T-cell (primary cell): ENCODE data around the gene BBOF1. TPM values are rescaled to one million over a fixed set of nuclear protein-coding genes. Genes with fewer than 3 reads are reported as not detected.

ENCODE experiments used
- ATAC-seq, 4 experiments: fragments of 200-7000 bp in 3 of 4; fragments of 150-1000 bp in 1 of 4; cut with Tn5 transposase; replicated peaks in 1 of 4; 1 replicate in 3 of 4; 2 replicates in 1 of 4; pipeline ENCODE4 v1.10.0; 2021; ENCODE audit warnings: moderate library complexity in 3 of 4, mild to moderate bottlenecking in 2 of 4, moderate number of reproducible peaks in 1 of 4
- CTCF ChIA-PET, 2 donors: fragments of 300-600 bp; sonication (Branson Sonifier 250); formaldehyde crosslinking; loops; one replicate each; lab custom pipeline; 2022; ENCODE audit warnings: antibody characterized with exemption in 2 of 2; lab: Charles Lee
- POLR2A ChIA-PET, 2 donors: fragments of 300-600 bp; sonication (Branson Sonifier 250); formaldehyde crosslinking; loops; one replicate each; lab custom pipeline; 2022; ENCODE audit warnings: antibody characterized with exemption in 2 of 2; lab: Charles Lee
- DNase-seq, 35 experiments: peaks; one replicate each; pipeline versions ENCODE4 v3.0.0 to v3.0.0-alpha.2; 2013 to 2023
- H3K27ac ChIP-seq: one replicate; pipeline ENCODE4 v1.5.1; 2013; ENCODE audit warnings: low read length
- H3K27me3 ChIP-seq, 2 experiments: replicated peaks in 1 of 2; 1 replicate in 1 of 2; 2 replicates in 1 of 2; pipeline versions ENCODE4 v1.6.1 to v1.7.0; 2013; ENCODE audit warnings: low read length in 1 of 2, mixed read lengths in 1 of 2; ENCODE audit not compliant: control insufficient read depth in 2 of 2, insufficient read depth in 2 of 2; ENCODE audit errors: extremely low read depth in 1 of 2
- H3K36me3 ChIP-seq, 2 donors: 1 replicate in 1 of 2; 2 replicates in 1 of 2; pipeline versions ENCODE4 v1.6.1 to v1.7.0; 2013; ENCODE audit warnings: low read length in 1 of 2; ENCODE audit not compliant: control insufficient read depth in 2 of 2, insufficient read depth in 1 of 2; ENCODE audit errors: extremely low read depth in 1 of 2
- H3K4me1 ChIP-seq, 2 experiments: 1 replicate in 1 of 2; 2 replicates in 1 of 2; pipeline versions ENCODE4 v1.6.1 to v1.7.0; 2013; ENCODE audit warnings: low read length in 2 of 2, mixed read lengths in 1 of 2; ENCODE audit not compliant: insufficient read depth in 2 of 2, control insufficient read depth in 1 of 2; ENCODE audit errors: extremely low read depth in 1 of 2
- H3K4me3 ChIP-seq, 2 donors: 1 replicate in 1 of 2; 2 replicates in 1 of 2; pipeline versions ENCODE4 v1.5.1 to v1.7.0; 2013; ENCODE audit warnings: mild to moderate bottlenecking in 2 of 2, low read length in 1 of 2, moderate library complexity in 1 of 2; ENCODE audit not compliant: control insufficient read depth in 1 of 2; ENCODE audit errors: extremely low read depth in 1 of 2
- H3K9me3 ChIP-seq: 2 replicates; pipeline ENCODE4 v1.7.0; 2013
- H3K27ac Mint-ChIP-seq, 2 donors: one replicate each; pipeline ENCODE4 v1.8.0; 2020 to 2021; ENCODE audit warnings: mild to moderate bottlenecking in 2 of 2, mixed read lengths in 2 of 2
- H3K27me3 Mint-ChIP-seq, 2 donors: one replicate each; pipeline ENCODE4 v1.8.0; 2021 to 2022; ENCODE audit warnings: mixed read lengths in 2 of 2
- H3K36me3 Mint-ChIP-seq: one replicate; pipeline ENCODE4 v1.8.0; 2021; ENCODE audit warnings: mixed read lengths
- H3K4me1 Mint-ChIP-seq, 3 donors: one replicate each; pipeline ENCODE4 v1.8.0; 2020 to 2022; ENCODE audit warnings: mixed read lengths in 3 of 3, mild to moderate bottlenecking in 1 of 3
- H3K4me3 Mint-ChIP-seq, 3 donors: one replicate each; pipeline ENCODE4 v1.8.0; 2020 to 2022; ENCODE audit warnings: mild to moderate bottlenecking in 3 of 3, mixed read lengths in 3 of 3, moderate library complexity in 3 of 3
- H3K9me3 Mint-ChIP-seq, 3 donors: one replicate each; pipeline ENCODE4 v1.8.0; 2020 to 2022; ENCODE audit warnings: mixed read lengths in 3 of 3
- WGBS: methylation state at CpG from one replicate; pipeline ENCODE4 v1.1.5; 2013; ENCODE audit warnings: missing lambda C conversion rate; ENCODE audit not compliant: insufficient coverage; 5-methylcytosine and 5-hydroxymethylcytosine counted together
- total RNA-seq, 35 experiments: library from RNA in 6 of 35; stranded (reverse) in 6 of 35; fragments of 120-200 nt in 1 of 35; gene quantifications; one replicate each; pipeline versions ENCODE4 v1.2.1 to v1.2.4 and lab custom pipeline; 2013 to 2026

Gene BBOF1
- total RNA-seq, 5 donors from 2014 or later (not counting 1 experiment from before 2014, with no cell fraction given) = 1.8 to 3.1 (median 2.3) TPM

- H3K9me3 ChIP-seq = no peaks in the 10 kb centered on the region
- no peaks in the 10 kb centered on the region for H3K27me3 ChIP-seq
- ChIA-PET POLR2A (interaction anchor here in 1 of 2 donors (0.6 kb wide), 1 partner anchor 12 kb away, joined by 3 read pairs; no protein-coding TSS in a partner anchor), CTCF (no interaction called here)
- H3K36me3 Mint-ChIP-seq = no peaks in the 10 kb centered on the region
- H3K27me3 Mint-ChIP-seq = no peaks in the 10 kb centered on the region
- peak overlapping the region; percentile 92 to 100 (median 98) for H3K4me3 Mint-ChIP-seq
- peaks cover 13% of the 10 kb centered on the region in 2 experiments for H3K4me1 ChIP-seq
- no peak overlapping the region for H3K27ac ChIP-seq
- peak in 1 of 35 experiments; percentile 3 for DNase-seq
- no CpG with 5 or more reads among the region's 3 CpGs for WGBS
- H3K27ac Mint-ChIP-seq = no peak overlapping the region
- H3K36me3 ChIP-seq = no peaks in the 10 kb centered on the region
- ATAC-seq = no peak
- H3K4me3 ChIP-seq = no peak overlapping the region
- peaks cover 24 to 31% (median 31%) of the 10 kb centered on the region in 3 donors for H3K4me1 Mint-ChIP-seq
- no peaks in the 10 kb centered on the region for H3K9me3 Mint-ChIP-seq
These were observed 64.0 kb downstream of the BBOF1 start for GRCh38 chr14:74083161-74083560.

DNA sequence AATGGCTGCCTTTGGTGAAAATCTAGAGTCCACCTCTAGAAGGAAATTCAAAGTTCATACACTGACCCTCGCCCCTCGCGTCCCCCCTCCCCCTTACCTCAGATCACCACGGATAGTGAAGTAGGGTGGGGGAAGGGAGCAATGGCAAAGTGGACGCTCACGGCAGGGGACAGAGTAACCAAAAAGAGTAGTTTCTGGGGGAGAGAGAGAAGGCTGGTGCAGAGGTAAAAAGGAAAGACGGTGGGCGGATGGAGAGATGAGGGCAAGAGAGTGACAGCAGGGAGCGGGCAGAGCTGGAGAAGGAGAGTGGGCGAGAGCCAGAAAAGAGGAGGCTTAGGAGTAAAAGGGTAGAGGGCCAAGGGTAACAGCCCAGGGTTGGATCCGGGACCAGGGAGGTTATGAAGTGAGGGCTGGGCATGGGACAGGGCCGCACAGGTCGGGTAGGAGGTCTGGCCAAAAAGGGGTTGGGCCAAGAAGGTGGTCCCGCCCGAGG lies 64.7 kb downstream of the BBOF1 start:
- ChIA-PET POLR2A (interaction anchor here (0.6 to 0.7 kb wide), 3 partner anchors 10 to 127 kb away, joined by 3 to 7 read pairs (median 4); no protein-coding TSS in a partner anchor), CTCF (interaction anchor here (0.5 kb wide), 2 partner anchors 27 to 49 kb away, joined by 4 read pairs; no protein-coding TSS in a partner anchor)
- Histone ChIP-seq H3K36me3 (no peaks in the 10 kb centered on the region), H3K27ac (peak overlapping the region; percentile 46), H3K4me3 (peak overlapping the region; percentile 78 to 80), H3K4me1 (peaks cover 13% of the 10 kb centered on the region in 2 experiments), H3K27me3 (no peaks in the 10 kb centered on the region), H3K9me3 (no peaks in the 10 kb centered on the region)
- ATAC-seq (peak in 1 of 4 experiments; percentile 0), DNase-seq (peak in 1 of 35 experiments; percentile 0)
- Mint-ChIP-seq H3K27ac (peak overlapping the region; percentile 93 to 99), H3K36me3 (peaks cover 3% of the 10 kb centered on the region), H3K9me3 (no peaks in the 10 kb centered on the region), H3K4me3 (peak overlapping the region; percentile 92 to 100 (median 98)), H3K4me1 (peaks cover 28 to 34% (median 33%) of the 10 kb centered on the region in 3 donors), H3K27me3 (no peaks in the 10 kb centered on the region)
- WGBS = 5% methylated on average over 11 of the region's 15 CpGs

DNA sequence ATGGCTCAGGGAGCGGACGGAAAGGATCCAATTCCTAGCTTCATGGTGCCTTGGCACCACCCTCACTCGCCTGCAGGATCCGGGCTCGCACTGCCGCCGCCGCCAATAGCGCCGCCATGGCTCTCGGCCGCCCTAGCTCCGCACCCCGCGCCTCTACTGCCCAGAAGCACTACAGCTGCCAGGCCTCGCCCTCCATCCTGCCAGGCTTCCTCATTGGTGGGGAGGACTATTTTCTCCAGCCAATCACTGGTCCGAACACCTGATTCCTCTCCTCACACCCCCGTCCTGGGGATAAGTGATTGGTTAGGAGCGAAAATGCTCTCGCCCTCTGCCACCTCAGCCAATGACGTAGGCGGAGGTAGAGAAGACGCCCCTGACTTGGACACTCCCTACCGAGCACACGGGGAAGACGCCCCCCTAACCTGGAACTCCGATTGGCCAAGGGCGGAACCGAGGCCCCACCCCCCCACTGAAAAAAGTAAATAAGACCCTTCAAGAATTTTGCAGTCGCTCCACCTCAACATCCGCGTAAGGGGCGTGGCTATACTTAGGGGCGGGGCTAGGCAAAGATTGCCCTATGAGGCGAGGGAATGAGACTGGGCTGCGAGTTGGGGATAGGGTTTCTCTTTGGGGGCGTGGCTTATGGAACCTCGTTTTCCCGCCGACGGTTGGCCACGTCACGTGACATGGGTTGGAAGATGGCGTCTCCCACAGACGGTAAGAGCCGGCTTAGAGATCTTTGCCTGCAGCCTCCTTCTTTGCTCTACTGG lies 65.3 kb downstream of the BBOF1 start, which contains the start of the genes ALDH6A1 and LIN52:
ALDH6A1 (minus strand) TSS at position 177 of the 770 bp plus-strand sequence; CDS start at position 118, 59 bp downstream.
LIN52 (plus strand) TSS at position 680 of the 770 bp plus-strand sequence; CDS start at position 699, 19 bp downstream.
- Mint-ChIP-seq H3K9me3 (no peaks in the 10 kb centered on the region), H3K27me3 (no peaks in the 10 kb centered on the region), H3K4me3 (peak within 1 kb of the TSS; percentile 92 to 100 (median 98)), H3K36me3 (peaks cover 7% of the 10 kb centered on the region), H3K4me1 (peaks cover 34 to 38% (median 36%) of the 10 kb centered on the region in 3 donors), H3K27ac (peak within 1 kb of the TSS; percentile 93 to 99)
- ATAC-seq (peak; percentile 90 to 92 (median 92)), DNase-seq (peak; percentile 95 to 100 (median 100))
- peak within 1 kb of the TSS; percentile 55 for H3K27ac ChIP-seq
- WGBS = 0% methylated on average over 13 of the region's 46 CpGs
- H3K4me3 ChIP-seq = peak within 1 kb of the TSS; percentile 80
- peaks cover 13% of the 10 kb centered on the region in 2 experiments for H3K4me1 ChIP-seq
- H3K36me3 ChIP-seq = no peaks in the 10 kb centered on the region
- H3K9me3 ChIP-seq = no peaks in the 10 kb centered on the region
- POLR2A ChIA-PET = interaction anchor here (0.6 to 0.7 kb wide), 2 partner anchors 11 to 128 kb away, joined by 4 to 7 read pairs; no protein-coding TSS in a partner anchor
- CTCF ChIA-PET = interaction anchor here in 1 of 2 donors (1.0 kb wide), 1 partner anchor 11 kb away, joined by 3 read pairs; no protein-coding TSS in a partner anchor
- H3K27me3 ChIP-seq = no peaks in the 10 kb centered on the region

DNA sequence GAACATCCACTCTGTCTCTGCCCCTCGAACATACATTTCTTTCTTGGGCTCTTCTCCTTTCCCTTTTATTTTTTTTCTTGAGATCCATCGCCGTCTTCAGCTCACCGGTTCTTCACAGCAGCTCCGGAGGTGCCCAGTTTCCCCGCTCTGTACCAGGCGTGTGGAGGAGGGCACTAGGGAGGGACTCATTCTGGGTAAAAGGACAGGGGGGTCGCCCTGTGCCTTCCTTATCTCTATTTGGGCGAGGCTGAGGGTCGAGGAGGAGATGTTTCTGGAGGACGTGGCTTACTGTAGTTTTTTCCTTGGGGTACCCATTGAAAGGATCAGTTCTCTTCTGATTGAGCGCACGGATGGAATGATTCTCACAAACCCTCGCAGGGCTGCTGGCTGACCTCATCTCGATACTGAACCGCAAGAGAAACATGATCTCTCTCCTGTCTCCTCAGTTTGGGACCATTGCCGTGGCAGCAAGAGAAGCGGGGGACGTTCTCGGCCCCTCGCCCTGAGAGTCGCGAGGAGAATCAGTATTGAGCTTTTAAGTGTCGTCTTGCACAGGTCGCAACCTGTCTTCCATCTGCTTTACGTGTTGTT lies 66.0 kb downstream of the BBOF1 start:
- no peaks in the 10 kb centered on the region for H3K9me3 ChIP-seq
- DNase-seq = peak in 1 of 35 experiments; percentile 8
- H3K27ac ChIP-seq = peak overlapping the region; percentile 55
- H3K9me3 Mint-ChIP-seq = no peaks in the 10 kb centered on the region
- 0% methylated on average over 15 of the region's 26 CpGs for WGBS
- ATAC-seq = peak; percentile 3 to 7 (median 4)
- H3K36me3 Mint-ChIP-seq = peaks cover 7% of the 10 kb centered on the region
- POLR2A ChIA-PET = interaction anchor here in 1 of 2 donors (0.6 kb wide), 1 partner anchor 10 kb away, joined by 3 read pairs; no protein-coding TSS in a partner anchor
- H3K27me3 Mint-ChIP-seq = no peaks in the 10 kb centered on the region
- peak overlapping the region; percentile 80 for H3K4me3 ChIP-seq
- H3K27me3 ChIP-seq = no peaks in the 10 kb centered on the region
- H3K4me1 ChIP-seq = peaks cover 13% of the 10 kb centered on the region in 2 experiments
- H3K4me3 Mint-ChIP-seq = peak overlapping the region; percentile 92 to 100 (median 98)
- H3K4me1 Mint-ChIP-seq = peaks cover 34 to 41% (median 36%) of the 10 kb centered on the region in 3 donors
- peak overlapping the region; percentile 93 to 99 for H3K27ac Mint-ChIP-seq
- CTCF ChIA-PET = interaction anchor here in 1 of 2 donors (0.6 to 1.0 kb wide), 2 partner anchors 11 to 947 kb away, joined by 3 to 5 read pairs; no protein-coding TSS in a partner anchor
- no peaks in the 10 kb centered on the region for H3K36me3 ChIP-seq

DNA sequence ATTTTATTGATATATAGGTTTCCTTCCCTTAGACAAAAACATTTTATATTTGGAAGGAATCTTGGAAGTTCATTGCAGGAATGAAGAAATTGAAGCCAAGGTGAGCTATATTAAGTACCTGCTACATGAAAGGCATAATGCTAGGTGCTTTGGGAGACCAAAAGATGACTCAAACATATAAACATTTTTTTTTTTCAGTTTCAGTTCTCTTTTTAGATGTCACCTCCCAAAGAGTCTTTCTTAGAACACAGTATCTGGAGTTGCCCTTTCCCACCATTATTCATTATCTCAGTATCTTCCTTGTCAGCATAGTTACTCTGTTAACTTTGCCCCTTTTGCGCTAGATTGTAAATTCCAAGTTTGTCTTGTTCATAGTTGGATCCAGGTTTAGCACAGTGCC lies 66.7 kb downstream of the BBOF1 start:
- peaks cover 10% of the 10 kb centered on the region for H3K36me3 Mint-ChIP-seq
- H3K4me1 Mint-ChIP-seq = peaks cover 30 to 41% (median 36%) of the 10 kb centered on the region in 3 donors
- no peaks in the 10 kb centered on the region for H3K9me3 Mint-ChIP-seq
- no peak for ATAC-seq
- H3K36me3 ChIP-seq = no peaks in the 10 kb centered on the region
- no peak for DNase-seq
- H3K27me3 ChIP-seq = no peaks in the 10 kb centered on the region
- H3K27me3 Mint-ChIP-seq = no peaks in the 10 kb centered on the region
- no peak overlapping the region for H3K27ac ChIP-seq
- ChIA-PET POLR2A (interaction anchor here in 1 of 2 donors (0.6 kb wide), 1 partner anchor 10 kb away, joined by 3 read pairs; no protein-coding TSS in a partner anchor), CTCF (interaction anchor here in 1 of 2 donors (0.6 kb wide), 1 partner anchor 947 kb away, joined by 5 read pairs; no protein-coding TSS in a partner anchor)
- no CpG with 5 or more reads among the region's 1 CpG for WGBS
- peak overlapping the region in 1 of 2 donors; percentile 80 for H3K4me3 ChIP-seq
- H3K4me3 Mint-ChIP-seq = peak overlapping the region; percentile 92 to 100 (median 98)
- H3K27ac Mint-ChIP-seq = peak overlapping the region; percentile 93 to 99
- H3K9me3 ChIP-seq = no peaks in the 10 kb centered on the region
- H3K4me1 ChIP-seq = peaks cover 13% of the 10 kb centered on the region in 2 experiments
